Pancreas (tissue), 10 donors: ENCODE data around the gene TRIM54. TPM values are rescaled to one million over a fixed set of nuclear protein-coding genes. Genes with fewer than 3 reads are reported as not detected.

Source experiments
- ATAC-seq, 4 donors: fragments of 200-7000 bp; cut with Tn5 transposase; one replicate each; pipeline versions ENCODE4 v1.8.0 to v1.9.1; 2020; ENCODE audit warnings: mild to moderate bottlenecking in 4 of 4, moderate library complexity in 4 of 4
- DNase-seq, 6 donors: peaks; one replicate each; pipeline ENCODE4 v3.0.0-alpha.2; 2020
- FAIRE-seq: peaks from 2 replicates; lab custom pipeline; 2012; peaks lifted over from hg19 to GRCh38; lab: Jason Lieb, UNC
- H3K27ac ChIP-seq, 4 donors: fragments of 200-600 bp; sonication (generic); 1 replicate in 3 of 4; 2 replicates in 1 of 4; pipeline versions ENCODE4 v1.5.0 to v1.8.0; 2020
- H3K27me3 ChIP-seq, 4 donors: fragments of 200-600 bp; one replicate each; pipeline ENCODE4 v1.8.0; 2021
- H3K36me3 ChIP-seq, 3 donors: fragments of 200-600 bp; sonication (generic) in 1 of 3; one replicate each; pipeline versions ENCODE4 v1.5.0 to v1.8.0; 2020 to 2021
- H3K4me1 ChIP-seq, 3 donors: fragments of 200-600 bp; one replicate each; pipeline ENCODE4 v1.8.0; 2021
- H3K4me3 ChIP-seq, 4 donors: fragments of 200-600 bp; sonication (generic) in 2 of 4; one replicate each; pipeline versions ENCODE4 v1.5.0 to v1.8.0; 2020 to 2021
- H3K9me3 ChIP-seq, 4 donors: fragments of 200-600 bp; one replicate each; pipeline ENCODE4 v1.8.0; 2021
- CTCF ChIP-seq, 4 donors: fragments of 200-600 bp; sonication (generic) in 3 of 4; IDR thresholded peaks; one replicate each; pipeline versions ENCODE4 v1.5.0 to v1.8.0; 2021; ENCODE audit warnings: antibody characterized with exemption in 4 of 4
- WGBS, 2 donors: extraction: QIAGEN DNeasy Blood & Tissue Kit; methylation state at CpG; one replicate each; pipeline ENCODE4 v1.1.7; 2013; 5-methylcytosine and 5-hydroxymethylcytosine counted together
- intact Hi-C, 3 donors: fragments of 100-400 bp; cut with DNase I; formaldehyde crosslinking; loops; one replicate each; pipeline versions ENCODE4 v1.11.1 to v1.14.2; 2022
- polyA plus RNA-seq, 2 donors: library from polyadenylated mRNA; stranded (reverse); fragments of 200-250 nt; gene quantifications; one replicate each; pipeline ENCODE4 v1.2.3, GENCODE V29; 2013
- total RNA-seq, 6 donors: library from RNA; stranded (reverse); fragmentation: NEBNext Ultra II Directional in 4 of 6; extraction: Animal tissue kit (Norgen Biotek cat#: 25700) in 4 of 6; gene quantifications; one replicate each; pipeline versions ENCODE4 v1.2.1 to v1.2.4, GENCODE V29; 2021 to 2023
- donor health status: healthy with polysubstance abuse.
- donor health status: DM: no; HTN: no; CAD: no; lungs with moderate emphysema.
- donor health status: DM: no; HTN: no; CAD: no.
- donor health status: control.
- donor health status: control.
- donor health status: Bipolar disorder and iron deficiency.
- donor health status: DM: yes; HTN: yes; CAD: no.
- donor health status: DM: no; HTN: no; CAD: no.
- donor health status: DM: no; HTN: no; CAD: no.
- donor health status: DM: yes; HTN: yes; CAD: no.

The TRIM54 gene
- total and polyA plus RNA-seq, 8 donors, result 0.08 to 1.1 (median 0.29) TPM

- WGBS, 2 donors, result 39 to 47% methylated on average over 8 of the region's 8 CpGs
- Histone ChIP-seq H3K4me3 (peak overlapping the region in 1 of 4 donors; percentile 71), H3K9me3 (no peaks in the 10 kb centered on the region), H3K4me1 (peaks cover 15 to 34% (median 26%) of the 10 kb centered on the region in 3 donors), H3K27me3 (no peaks in the 10 kb centered on the region), H3K36me3 (peaks cover 0 to 5% (median 0%) of the 10 kb centered on the region in 3 donors), H3K27ac (peak overlapping the region in 2 of 4 donors; percentile 44 to 94)
- intact Hi-C loops, result no loop called here
- ATAC-seq (peak; percentile 63 to 82 (median 68)), FAIRE-seq (no peak), DNase-seq (peak; percentile 75 to 92 (median 86))
- peak in 2 of 4 donors; percentile 6 to 34 for TF ChIP-seq CTCF (IDR thresholded peaks at IDR 0.05)
Measured at GRCh38 chr2:27320958-27321543, 38.8 kb downstream of the TRIM54 start.

- peak in 5 of 6 donors; percentile 32 to 66 (median 48) for DNase-seq
- no peak for TF ChIP-seq CTCF (IDR thresholded peaks at IDR 0.05)
- no peak for FAIRE-seq
- Histone ChIP-seq H3K4me3 (peak overlapping the region; percentile 71 to 82 (median 77)), H3K27me3 (no peaks in the 10 kb centered on the region), H3K4me1 (peaks cover 9 to 29% (median 21%) of the 10 kb centered on the region in 3 donors), H3K36me3 (peaks cover 0 to 10% (median 0%) of the 10 kb centered on the region in 3 donors), H3K9me3 (no peaks in the 10 kb centered on the region), H3K27ac (peak overlapping the region; percentile 93 to 95 (median 94))
- intact Hi-C loops, result no loop called here
- peak; percentile 4 to 36 (median 13) for ATAC-seq
- WGBS, 2 donors, result 2 to 4% methylated on average over 9 to 10 of the region's 10 CpGs
Measured at GRCh38 chr2:27322301-27322765, 40.1 kb downstream of the TRIM54 start.

GRCh38 chr2:27322766-27323595 lies 40.8 kb downstream of the TRIM54 start, which contains the start of gene MPV17:
Gene MPV17 (minus strand): TSS chr2:27323097. CDS start chr2:27322517, 580 bp downstream.
- intact Hi-C loops, result no loop called here
- FAIRE-seq (no peak), DNase-seq (peak; percentile 91 to 97 (median 94)), ATAC-seq (peak; percentile 88 to 96 (median 96))
- Histone ChIP-seq H3K9me3 (no peaks in the 10 kb centered on the region), H3K36me3 (peaks cover 0 to 14% (median 0%) of the 10 kb centered on the region in 3 donors), H3K4me3 (peak within 1 kb of the TSS; percentile 71 to 82 (median 77)), H3K4me1 (peaks cover 8 to 26% (median 21%) of the 10 kb centered on the region in 3 donors), H3K27me3 (no peaks in the 10 kb centered on the region), H3K27ac (peak within 1 kb of the TSS; percentile 93 to 95 (median 94))
- TF ChIP-seq CTCF (IDR thresholded peaks at IDR 0.05), result no peak
- WGBS, 2 donors, result 0% methylated on average over 39 of the region's 39 CpGs

- DNase-seq (no peak), FAIRE-seq (no peak), ATAC-seq (peak; percentile 4 to 15 (median 14))
- H3K27ac ChIP-seq, result peak overlapping the region; percentile 93 to 95 (median 94)
- H3K36me3 ChIP-seq, result peaks cover 0 to 20% (median 1%) of the 10 kb centered on the region in 3 donors
- no peaks in the 10 kb centered on the region for H3K9me3 ChIP-seq
- intact Hi-C loops, result no loop called here
- H3K4me1 ChIP-seq, result peaks cover 8 to 26% (median 21%) of the 10 kb centered on the region in 3 donors
- 4 to 6% methylated on average over 5 of the region's 5 CpGs for WGBS, 2 donors
- TF ChIP-seq CTCF (IDR thresholded peaks at IDR 0.05), result no peak
- H3K27me3 ChIP-seq, result no peaks in the 10 kb centered on the region
- peak overlapping the region; percentile 71 to 82 (median 77) for H3K4me3 ChIP-seq
Measured at GRCh38 chr2:27323596-27324285, 41.5 kb downstream of the TRIM54 start.
